ENCODE results near the gene SYN1. TPM values are rescaled to one million over a fixed set of nuclear protein-coding genes. Genes with fewer than 3 reads are reported as not detected.

SYN1 gene
- total RNA-seq, 1 donor from 2014 or later = 4.4 TPM

DNA sequence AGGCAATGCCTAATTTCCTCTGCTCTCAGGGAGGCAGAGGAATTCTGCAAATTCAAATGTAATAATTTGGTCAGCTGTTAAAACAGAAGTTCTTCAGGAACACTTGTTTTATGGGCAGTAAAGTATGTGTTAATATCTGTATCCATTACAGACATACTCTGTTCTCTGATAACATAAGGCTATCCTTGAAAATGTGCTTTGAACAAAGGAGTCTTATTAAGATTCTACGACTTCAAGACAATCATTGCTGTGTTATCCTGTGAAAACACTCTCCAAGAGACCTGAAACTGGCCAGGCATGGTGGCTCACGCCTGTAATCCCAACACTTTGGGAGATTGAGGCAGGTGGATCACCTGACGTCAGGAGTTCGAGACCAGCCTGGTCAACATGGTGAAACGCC is 12.0 kb upstream of the SYN1 start:
- no peak overlapping the region for H3K27ac Mint-ChIP-seq
- TF ChIP-seq, protein P1, sequence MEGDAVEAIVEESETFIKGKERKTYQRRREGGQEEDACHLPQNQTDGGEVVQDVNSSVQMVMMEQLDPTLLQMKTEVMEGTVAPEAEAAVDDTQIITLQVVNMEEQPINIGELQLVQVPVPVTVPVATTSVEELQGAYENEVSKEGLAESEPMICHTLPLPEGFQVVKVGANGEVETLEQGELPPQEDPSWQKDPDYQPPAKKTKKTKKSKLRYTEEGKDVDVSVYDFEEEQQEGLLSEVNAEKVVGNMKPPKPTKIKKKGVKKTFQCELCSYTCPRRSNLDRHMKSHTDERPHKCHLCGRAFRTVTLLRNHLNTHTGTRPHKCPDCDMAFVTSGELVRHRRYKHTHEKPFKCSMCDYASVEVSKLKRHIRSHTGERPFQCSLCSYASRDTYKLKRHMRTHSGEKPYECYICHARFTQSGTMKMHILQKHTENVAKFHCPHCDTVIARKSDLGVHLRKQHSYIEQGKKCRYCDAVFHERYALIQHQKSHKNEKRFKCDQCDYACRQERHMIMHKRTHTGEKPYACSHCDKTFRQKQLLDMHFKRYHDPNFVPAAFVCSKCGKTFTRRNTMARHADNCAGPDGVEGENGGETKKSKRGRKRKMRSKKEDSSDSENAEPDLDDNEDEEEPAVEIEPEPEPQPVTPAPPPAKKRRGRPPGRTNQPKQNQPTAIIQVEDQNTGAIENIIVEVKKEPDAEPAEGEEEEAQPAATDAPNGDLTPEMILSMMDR (IDR thresholded peaks at IDR 0.05; ENCODE audit: unreplicated experiment) = no peak
- H3K4me1 Mint-ChIP-seq = no peaks in the 10 kb centered on the region
- no peak for DNase-seq (ENCODE audit: low spot score in 2 of 2, unreplicated experiment in 2 of 2)
- no peak overlapping the region for H3K4me3 Mint-ChIP-seq
- peaks cover 10% of the 10 kb centered on the region for H3K9me3 Mint-ChIP-seq
- H3K36me3 Mint-ChIP-seq = peaks cover 3% of the 10 kb centered on the region
- no peaks in the 10 kb centered on the region for H3K27me3 Mint-ChIP-seq (ENCODE audit: low read depth)

DNA sequence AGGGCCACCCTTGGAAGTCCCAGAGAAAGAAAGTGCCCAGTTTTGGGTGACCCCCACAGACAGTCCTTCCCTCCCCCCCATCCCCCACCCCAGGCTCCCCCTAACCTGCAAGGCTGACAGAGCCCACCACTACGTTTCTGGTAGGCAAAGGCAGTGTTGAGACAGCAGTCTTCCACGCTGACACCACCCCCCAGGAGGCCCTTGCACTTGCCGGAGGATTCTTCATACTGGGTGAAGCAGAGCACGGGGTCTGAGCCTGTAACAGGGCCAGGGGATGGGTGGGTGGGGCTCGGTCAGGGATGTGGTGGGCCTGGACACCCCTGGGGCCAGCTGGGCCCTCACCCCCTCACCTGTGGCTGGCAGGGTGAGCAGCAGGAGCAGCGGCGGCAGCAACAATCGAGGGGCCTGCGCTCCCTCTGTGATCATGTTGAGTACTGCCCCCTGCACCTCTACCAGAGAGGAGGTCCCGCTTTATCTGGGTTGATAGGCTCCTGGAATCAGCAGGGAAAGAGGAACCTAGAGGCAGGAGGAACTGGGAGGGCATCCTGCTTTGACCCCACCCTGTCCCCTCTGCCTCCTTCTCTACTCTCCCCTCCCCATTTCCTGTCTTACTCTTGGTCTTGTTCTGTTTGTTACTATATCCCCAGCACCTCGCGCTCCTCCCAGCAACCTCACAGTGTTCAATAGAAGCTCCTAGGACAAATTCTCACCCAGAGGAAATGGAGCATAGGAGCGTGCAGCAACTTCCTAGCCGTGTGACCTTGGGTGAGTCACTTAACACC is 10.0 kb upstream of the SYN1 start, which contains the start of gene CFP:
TSS of gene CFP (minus strand) at position 512 of the 782 bp plus-strand sequence. CDS start at position 426, 86 bp downstream.
- DNase-seq (ENCODE audit: low spot score in 2 of 2, unreplicated experiment in 2 of 2) = no peak
- TF ChIP-seq, protein P1 (IDR thresholded peaks at IDR 0.05; ENCODE audit: unreplicated experiment) = no peak
- H3K4me1 Mint-ChIP-seq = no peaks in the 10 kb centered on the region
- no peaks in the 10 kb centered on the region for H3K36me3 Mint-ChIP-seq
- H3K27me3 Mint-ChIP-seq (ENCODE audit: low read depth) = peaks cover 3% of the 10 kb centered on the region
- peaks cover 10% of the 10 kb centered on the region for H3K9me3 Mint-ChIP-seq
- H3K4me3 Mint-ChIP-seq = no peak within 1 kb of the TSS
- H3K27ac Mint-ChIP-seq = no peak within 1 kb of the TSS

GRCh38 chrX:47628982-47629381 is 9.3 kb upstream of the SYN1 start:
- H3K9me3 Mint-ChIP-seq = peaks cover 10% of the 10 kb centered on the region
- no peak overlapping the region for H3K27ac Mint-ChIP-seq
- no peaks in the 10 kb centered on the region for H3K4me1 Mint-ChIP-seq
- TF ChIP-seq, protein P1 (IDR thresholded peaks at IDR 0.05; ENCODE audit: unreplicated experiment) = no peak
- no peaks in the 10 kb centered on the region for H3K36me3 Mint-ChIP-seq
- H3K4me3 Mint-ChIP-seq = no peak overlapping the region
- DNase-seq (ENCODE audit: low spot score in 2 of 2, unreplicated experiment in 2 of 2) = no peak
- H3K27me3 Mint-ChIP-seq (ENCODE audit: low read depth) = peaks cover 6% of the 10 kb centered on the region

DNA sequence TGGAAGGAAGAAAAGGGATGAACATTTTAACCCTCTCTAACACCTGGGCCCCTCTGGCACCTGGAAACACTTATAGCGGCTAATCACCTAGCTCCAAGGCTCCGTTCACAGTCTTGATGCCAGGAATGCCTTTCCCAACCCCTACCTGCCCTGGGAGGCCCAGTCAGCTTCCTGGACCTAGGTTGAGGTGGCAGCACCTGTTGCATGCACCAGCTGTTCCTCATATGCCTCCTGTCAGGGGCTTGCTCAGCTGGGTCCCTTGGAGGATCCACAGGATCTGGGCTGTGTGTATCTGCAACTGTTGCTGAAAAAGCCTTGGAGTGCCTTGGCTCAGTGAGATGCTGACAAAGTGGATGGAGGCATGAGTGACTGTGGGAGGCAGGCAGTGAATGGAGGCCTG is 5.7 kb upstream of the SYN1 start:
- no peaks in the 10 kb centered on the region for H3K4me1 Mint-ChIP-seq
- H3K27me3 Mint-ChIP-seq (ENCODE audit: low read depth) = peaks cover 40% of the 10 kb centered on the region
- H3K27ac Mint-ChIP-seq = no peak overlapping the region
- H3K9me3 Mint-ChIP-seq = peaks cover 13% of the 10 kb centered on the region
- DNase-seq (ENCODE audit: low spot score in 2 of 2, unreplicated experiment in 2 of 2) = no peak
- no peaks in the 10 kb centered on the region for H3K36me3 Mint-ChIP-seq
- H3K4me3 Mint-ChIP-seq = no peak overlapping the region
- TF ChIP-seq, protein P1 (IDR thresholded peaks at IDR 0.05; ENCODE audit: unreplicated experiment) = no peak

DNA sequence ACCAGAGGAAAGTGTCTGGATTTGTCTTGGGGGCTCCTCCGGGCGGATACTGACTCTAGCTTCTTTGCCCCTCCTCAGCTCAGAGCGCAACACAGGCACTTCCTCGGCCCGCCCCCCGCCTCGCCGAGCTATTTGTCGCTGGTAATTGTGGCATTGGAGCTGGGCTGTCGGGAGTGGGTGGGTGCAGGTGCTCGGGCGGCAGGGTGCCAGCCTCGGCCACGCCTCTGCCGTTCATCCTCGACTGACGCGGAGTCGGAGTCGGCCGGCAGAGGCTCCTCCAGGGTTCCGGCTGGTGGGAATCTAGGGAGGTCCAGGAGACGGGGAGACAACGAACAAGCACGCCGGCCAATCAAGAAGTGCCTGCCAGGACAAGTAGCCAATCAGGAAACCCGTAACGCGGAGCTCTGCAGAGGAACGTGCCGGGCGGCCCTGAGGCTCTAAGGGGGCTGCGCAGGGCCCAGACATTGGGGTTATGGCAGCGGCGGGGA is 3.9 kb upstream of the SYN1 start:
- no peaks in the 10 kb centered on the region for H3K4me1 Mint-ChIP-seq
- H3K27me3 Mint-ChIP-seq (ENCODE audit: low read depth) = peaks cover 46% of the 10 kb centered on the region
- H3K9me3 Mint-ChIP-seq = peaks cover 10% of the 10 kb centered on the region
- TF ChIP-seq, protein P1 (IDR thresholded peaks at IDR 0.05; ENCODE audit: unreplicated experiment) = no peak
- peak; percentile 46 to 61 for DNase-seq (ENCODE audit: low spot score in 2 of 2, unreplicated experiment in 2 of 2)
- no peak overlapping the region for H3K27ac Mint-ChIP-seq
- H3K4me3 Mint-ChIP-seq = peak overlapping the region; percentile 65
- no peaks in the 10 kb centered on the region for H3K36me3 Mint-ChIP-seq

All from mesothelial cell of epicardium (in vitro differentiated cells).